HUES48 (cell line): ENCODE results near the gene SFXN5.

Experiments used
- H3K27ac ChIP-seq: one replicate; pipeline ENCODE4 v1.7.0; 2013; ENCODE audit warnings: low read depth, low read length, inconsistent platforms
- H3K27me3 ChIP-seq: 2 replicates; pipeline ENCODE4 v1.6.1; 2013; ENCODE audit warnings: mild to moderate bottlenecking, low read length; ENCODE audit not compliant: control insufficient read depth, insufficient read depth
- H3K36me3 ChIP-seq: 2 replicates; pipeline ENCODE4 v1.6.1; 2013; ENCODE audit warnings: low read length; ENCODE audit not compliant: control insufficient read depth, insufficient read depth
- H3K4me1 ChIP-seq: 2 replicates; pipeline ENCODE4 v1.6.1; 2013; ENCODE audit warnings: mild to moderate bottlenecking, low read length; ENCODE audit not compliant: control insufficient read depth, insufficient read depth
- H3K4me3 ChIP-seq: 2 replicates; pipeline ENCODE4 v1.5.1; 2013; ENCODE audit warnings: mild to moderate bottlenecking, low read depth, low read length
- H3K9ac ChIP-seq: 2 replicates; pipeline ENCODE4 v1.6.1; 2013; ENCODE audit warnings: mild to moderate bottlenecking, low read depth, low read length, moderate library complexity
- H3K9me3 ChIP-seq: 2 replicates; pipeline ENCODE4 v1.6.1; 2013; ENCODE audit warnings: low read length; ENCODE audit not compliant: control insufficient read depth, insufficient read depth

Gene SFXN5

GRCh38 chr2:72943540-72944395 lies 127.7 kb downstream of the SFXN5 start:
- Histone ChIP-seq H3K27ac (no peak overlapping the region), H3K4me1 (peaks cover 9% of the 10 kb centered on the region), H3K9ac (no peak overlapping the region), H3K36me3 (peaks cover 7% of the 10 kb centered on the region; the same call in 1 of the 2 replicates), H3K9me3 (no peaks in the 10 kb centered on the region), H3K4me3 (no peak overlapping the region), H3K27me3 (peaks cover 6% of the 10 kb centered on the region; the same call in 1 of the 2 replicates)

- Histone ChIP-seq H3K9ac (no peak overlapping the region), H3K27me3 (peaks cover 6% of the 10 kb centered on the region; the same call in 1 of the 2 replicates), H3K36me3 (peaks cover 7% of the 10 kb centered on the region; the same call in 1 of the 2 replicates), H3K4me1 (peaks cover 9% of the 10 kb centered on the region), H3K27ac (no peak overlapping the region), H3K4me3 (no peak overlapping the region), H3K9me3 (no peaks in the 10 kb centered on the region)
These were observed 128.6 kb downstream of the SFXN5 start for GRCh38 chr2:72942881-72943418.

- Histone ChIP-seq H3K27me3 (peaks cover 6% of the 10 kb centered on the region; the same call in 1 of the 2 replicates), H3K27ac (no peak overlapping the region), H3K36me3 (peaks cover 7% of the 10 kb centered on the region; the same call in 1 of the 2 replicates), H3K4me1 (peaks cover 9% of the 10 kb centered on the region), H3K4me3 (no peak overlapping the region), H3K9ac (no peak overlapping the region), H3K9me3 (no peaks in the 10 kb centered on the region)
These were observed 129.2 kb downstream of the SFXN5 start for GRCh38 chr2:72942293-72942692.

GRCh38 chr2:72940786-72941185 lies 130.7 kb downstream of the SFXN5 start:
- H3K4me1 ChIP-seq = peaks cover 18% of the 10 kb centered on the region
- no peak overlapping the region for H3K4me3 ChIP-seq
- peaks cover 7% of the 10 kb centered on the region; the same call in 1 of the 2 replicates for H3K36me3 ChIP-seq
- H3K9ac ChIP-seq = no peak overlapping the region
- peak overlapping the region; percentile 26 for H3K27ac ChIP-seq
- H3K9me3 ChIP-seq = no peaks in the 10 kb centered on the region
- H3K27me3 ChIP-seq = peaks cover 19% of the 10 kb centered on the region

GRCh38 chr2:72940361-72940760 lies 131.2 kb downstream of the SFXN5 start:
- peak overlapping the region; percentile 26 for H3K27ac ChIP-seq
- peaks cover 18% of the 10 kb centered on the region for H3K4me1 ChIP-seq

GRCh38 chr2:72938455-72938854 lies 133.1 kb downstream of the SFXN5 start:
- Histone ChIP-seq H3K9ac (no peak overlapping the region), H3K4me3 (no peak overlapping the region), H3K4me1 (peaks cover 18% of the 10 kb centered on the region)

More at GRCh38 chr2:72940361-72940760, 131.2 kb downstream of the SFXN5 start:
- Histone ChIP-seq H3K36me3 (peaks cover 7% of the 10 kb centered on the region; the same call in 1 of the 2 replicates), H3K9me3 (no peaks in the 10 kb centered on the region), H3K4me3 (no peak overlapping the region), H3K9ac (no peak overlapping the region), H3K27me3 (peaks cover 24% of the 10 kb centered on the region)

GRCh38 chr2:72937356-72937669 lies 134.2 kb downstream of the SFXN5 start:
- no peaks in the 10 kb centered on the region for H3K9me3 ChIP-seq
- H3K27me3 ChIP-seq = peaks cover 47% of the 10 kb centered on the region
- H3K4me1 ChIP-seq = peaks cover 18% of the 10 kb centered on the region
- no peak overlapping the region for H3K4me3 ChIP-seq
- no peak overlapping the region for H3K9ac ChIP-seq
- no peak overlapping the region for H3K27ac ChIP-seq
- no peaks in the 10 kb centered on the region for H3K36me3 ChIP-seq

More at GRCh38 chr2:72938455-72938854, 133.1 kb downstream of the SFXN5 start:
- H3K36me3 ChIP-seq = no peaks in the 10 kb centered on the region
- H3K27me3 ChIP-seq = peaks cover 35% of the 10 kb centered on the region
- H3K9me3 ChIP-seq = no peaks in the 10 kb centered on the region
- H3K27ac ChIP-seq = no peak overlapping the region

- Histone ChIP-seq H3K27me3 (peaks cover 52% of the 10 kb centered on the region), H3K9ac (no peak overlapping the region)
These were observed 134.7 kb downstream of the SFXN5 start for GRCh38 chr2:72936660-72937355.

GRCh38 chr2:72935611-72935957 lies 135.9 kb downstream of the SFXN5 start:
- Histone ChIP-seq H3K27ac (no peak overlapping the region), H3K9me3 (no peaks in the 10 kb centered on the region), H3K4me1 (peaks cover 13% of the 10 kb centered on the region), H3K4me3 (no peak overlapping the region), H3K27me3 (peaks cover 64% of the 10 kb centered on the region), H3K36me3 (no peaks in the 10 kb centered on the region), H3K9ac (no peak overlapping the region)

More at GRCh38 chr2:72936660-72937355, 134.7 kb downstream of the SFXN5 start:
- no peak overlapping the region for H3K27ac ChIP-seq
- no peaks in the 10 kb centered on the region for H3K36me3 ChIP-seq
- H3K4me1 ChIP-seq = peaks cover 18% of the 10 kb centered on the region
- H3K4me3 ChIP-seq = no peak overlapping the region
- H3K9me3 ChIP-seq = no peaks in the 10 kb centered on the region

GRCh38 chr2:72934683-72935610 lies 136.6 kb downstream of the SFXN5 start:
- Histone ChIP-seq H3K27me3 (peaks cover 70% of the 10 kb centered on the region), H3K4me1 (peaks cover 9% of the 10 kb centered on the region), H3K9ac (no peak overlapping the region), H3K36me3 (no peaks in the 10 kb centered on the region), H3K4me3 (no peak overlapping the region), H3K27ac (no peak overlapping the region), H3K9me3 (no peaks in the 10 kb centered on the region)
